ENCODE data around the gene PNLDC1.
A peak's percentile ranks its signal among the peaks of the same experiment; 100 is the strongest.

Gene PNLDC1

DNA sequence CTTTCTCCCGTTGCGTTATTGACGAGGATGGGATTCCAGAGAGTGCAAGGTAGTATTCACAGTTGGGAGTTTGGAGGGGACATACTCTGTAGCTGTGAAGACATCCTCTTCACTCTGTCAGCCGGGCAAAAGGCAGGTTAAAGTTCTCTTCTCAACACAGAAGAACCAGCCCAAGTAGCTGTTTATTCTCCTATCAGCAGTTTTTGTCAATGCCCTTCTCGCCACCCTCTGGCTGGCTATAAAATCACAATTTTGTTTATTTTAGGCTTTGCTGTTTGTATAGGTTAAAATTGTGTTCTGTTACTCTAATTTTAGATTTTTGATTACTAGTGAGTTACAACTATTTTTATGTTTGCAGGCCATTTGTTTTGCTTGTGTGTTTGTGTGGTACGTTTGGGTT lies 52.8 kb downstream of the PNLDC1 start:
- DNase-seq = peak in 1 of 2 experiments; percentile 66

DNA sequence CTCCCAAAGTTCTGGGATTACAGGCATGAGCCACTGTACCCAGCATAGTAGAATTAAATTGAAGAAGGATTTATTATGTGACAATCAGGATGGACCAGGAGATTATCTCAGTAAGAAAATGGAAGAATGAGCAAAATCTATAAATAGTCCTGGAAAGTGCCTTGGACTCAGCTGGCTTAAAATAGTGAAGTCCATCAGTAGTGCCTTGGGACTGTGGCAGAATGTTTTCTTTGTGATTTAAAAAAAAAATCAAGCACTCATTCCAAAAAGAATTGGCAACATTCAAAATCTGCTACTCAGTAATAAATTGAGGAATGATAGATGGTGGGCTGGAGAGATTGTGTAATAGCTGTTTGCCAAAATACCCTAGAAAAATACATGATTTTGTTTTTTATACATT lies 53.7 kb downstream of the PNLDC1 start:
- no peak for DNase-seq

DNA sequence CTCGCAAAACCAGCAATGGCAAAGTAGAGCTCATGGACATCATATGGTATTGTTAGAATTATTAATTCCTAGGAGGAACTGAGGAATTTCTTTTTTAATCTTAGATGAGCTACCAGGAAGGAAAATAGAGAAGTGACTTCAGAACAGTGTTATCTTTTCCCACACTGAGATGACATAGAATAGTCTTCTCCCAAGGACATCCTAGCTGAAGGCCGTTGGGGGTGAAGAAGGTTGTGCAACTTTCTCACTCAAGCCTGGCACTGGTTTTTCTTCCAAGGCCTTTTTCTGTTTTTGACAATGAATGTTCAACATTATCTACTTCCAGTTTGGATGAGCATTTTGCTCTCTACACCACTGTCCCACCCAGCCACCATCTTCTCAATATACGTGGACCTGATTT lies 54.9 kb downstream of the PNLDC1 start:
- DNase-seq = no peak

DNA sequence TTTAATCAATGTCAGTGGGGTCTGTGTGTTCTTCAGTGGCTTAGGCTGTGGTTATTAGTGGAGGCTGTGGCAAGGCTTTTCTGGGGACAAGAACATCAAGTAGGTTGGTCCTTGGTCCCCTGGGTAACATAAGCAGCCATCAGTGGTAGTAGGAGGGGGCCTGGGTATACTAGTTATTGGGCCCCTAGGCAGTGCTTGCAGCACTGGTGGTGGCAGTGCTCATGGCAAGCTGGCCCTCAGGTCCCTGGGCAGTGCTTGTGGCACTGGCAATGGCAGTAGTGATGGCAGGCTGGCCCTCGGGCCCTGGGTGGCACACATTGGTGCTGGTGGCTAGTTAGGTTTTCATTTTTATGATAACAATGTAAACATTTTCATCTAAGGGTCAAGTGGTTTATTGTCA lies 58.2 kb downstream of the PNLDC1 start:
- no peak for DNase-seq

DNA sequence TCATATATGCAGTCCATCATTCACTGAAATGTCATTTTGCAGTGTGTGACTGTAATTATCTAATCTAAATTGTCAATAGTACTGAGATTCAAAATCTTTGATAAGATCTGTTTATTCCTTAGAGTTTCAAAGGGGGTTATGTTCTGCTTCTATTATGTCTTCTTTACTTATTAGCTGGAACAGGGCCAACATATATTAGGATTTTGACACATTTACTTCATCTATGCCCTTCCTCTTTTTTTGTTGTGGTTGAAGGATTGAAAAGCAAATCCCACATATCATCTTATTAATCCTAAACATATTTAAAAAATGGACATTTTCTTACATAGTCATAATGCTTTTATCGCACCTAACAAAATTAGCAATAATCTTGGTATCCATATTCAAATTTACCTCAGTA lies 60.4 kb downstream of the PNLDC1 start:
- DNase-seq = no peak

DNA sequence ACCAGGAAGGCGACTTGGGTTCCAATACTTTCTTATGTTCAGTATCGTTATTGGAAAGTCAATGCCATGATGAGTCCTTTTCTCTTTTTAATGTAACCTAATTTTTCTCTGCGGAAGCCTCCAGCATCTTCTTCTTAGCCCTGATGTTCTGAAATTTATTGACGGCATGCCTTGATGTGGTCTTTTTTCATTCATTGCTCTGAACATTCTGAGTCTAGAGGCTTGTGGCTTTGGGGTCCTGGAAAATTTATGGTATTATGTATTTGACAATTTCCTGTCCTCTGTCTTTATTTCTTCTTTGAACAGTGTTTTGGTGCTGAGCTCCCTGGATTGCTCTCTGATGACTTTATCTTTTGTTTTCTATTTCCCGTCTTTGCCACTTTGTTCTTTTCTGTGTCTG lies 62.0 kb downstream of the PNLDC1 start:
- no peak for DNase-seq

DNA sequence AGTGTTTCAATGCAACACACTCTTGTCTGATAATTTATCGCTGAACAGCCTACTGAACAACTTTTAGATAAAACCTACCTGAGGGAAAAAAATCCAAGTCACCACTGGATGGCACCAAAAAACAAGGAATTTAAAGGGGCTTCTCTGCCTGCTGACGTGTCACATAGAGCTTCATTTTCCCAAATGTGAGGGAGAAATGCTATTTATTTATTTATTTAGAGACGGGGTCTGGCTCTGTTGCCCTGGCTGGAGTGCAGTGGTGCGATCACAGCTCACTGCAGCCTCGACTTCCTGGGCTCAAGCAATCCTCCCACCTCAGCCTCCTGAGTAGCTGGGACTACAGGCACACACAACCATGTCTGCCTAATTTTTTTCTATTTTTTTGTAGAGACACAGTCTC lies 63.3 kb downstream of the PNLDC1 start:
- DNase-seq = peak; percentile 52 to 85

DNA sequence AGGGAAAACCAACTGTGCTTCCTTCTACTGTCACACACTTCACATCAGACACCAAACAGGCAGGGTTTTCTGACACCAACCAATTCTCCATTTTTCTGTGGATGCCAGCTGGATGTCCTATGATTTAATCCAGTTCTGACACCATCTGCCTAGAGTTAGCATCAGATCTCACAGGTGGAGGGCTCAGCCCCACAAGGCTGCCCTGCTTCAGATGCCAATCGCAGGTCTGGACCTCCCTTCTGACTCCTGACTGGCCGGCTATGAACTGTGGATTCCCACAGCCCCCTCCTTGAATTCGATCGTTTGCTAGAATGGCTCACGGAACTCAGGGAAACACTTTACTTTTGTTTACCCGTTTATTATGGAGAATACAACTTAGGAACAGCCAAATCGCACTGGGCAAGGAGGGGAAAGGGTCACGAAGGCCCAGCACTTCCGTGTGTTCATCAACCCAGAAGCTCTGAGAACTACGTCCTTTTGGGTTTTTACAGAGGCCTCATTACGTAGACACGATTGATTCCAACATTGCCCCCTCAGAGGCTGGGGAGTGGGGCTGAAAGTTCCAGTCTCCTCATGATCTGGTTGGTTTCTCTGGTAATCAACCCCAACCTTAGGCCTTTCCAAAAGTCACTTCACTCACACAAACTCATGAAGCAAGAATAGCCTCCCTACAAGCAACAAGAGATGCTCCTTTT lies 65.3 kb downstream of the PNLDC1 start:
- peak; percentile 79 to 91 for DNase-seq

DNA sequence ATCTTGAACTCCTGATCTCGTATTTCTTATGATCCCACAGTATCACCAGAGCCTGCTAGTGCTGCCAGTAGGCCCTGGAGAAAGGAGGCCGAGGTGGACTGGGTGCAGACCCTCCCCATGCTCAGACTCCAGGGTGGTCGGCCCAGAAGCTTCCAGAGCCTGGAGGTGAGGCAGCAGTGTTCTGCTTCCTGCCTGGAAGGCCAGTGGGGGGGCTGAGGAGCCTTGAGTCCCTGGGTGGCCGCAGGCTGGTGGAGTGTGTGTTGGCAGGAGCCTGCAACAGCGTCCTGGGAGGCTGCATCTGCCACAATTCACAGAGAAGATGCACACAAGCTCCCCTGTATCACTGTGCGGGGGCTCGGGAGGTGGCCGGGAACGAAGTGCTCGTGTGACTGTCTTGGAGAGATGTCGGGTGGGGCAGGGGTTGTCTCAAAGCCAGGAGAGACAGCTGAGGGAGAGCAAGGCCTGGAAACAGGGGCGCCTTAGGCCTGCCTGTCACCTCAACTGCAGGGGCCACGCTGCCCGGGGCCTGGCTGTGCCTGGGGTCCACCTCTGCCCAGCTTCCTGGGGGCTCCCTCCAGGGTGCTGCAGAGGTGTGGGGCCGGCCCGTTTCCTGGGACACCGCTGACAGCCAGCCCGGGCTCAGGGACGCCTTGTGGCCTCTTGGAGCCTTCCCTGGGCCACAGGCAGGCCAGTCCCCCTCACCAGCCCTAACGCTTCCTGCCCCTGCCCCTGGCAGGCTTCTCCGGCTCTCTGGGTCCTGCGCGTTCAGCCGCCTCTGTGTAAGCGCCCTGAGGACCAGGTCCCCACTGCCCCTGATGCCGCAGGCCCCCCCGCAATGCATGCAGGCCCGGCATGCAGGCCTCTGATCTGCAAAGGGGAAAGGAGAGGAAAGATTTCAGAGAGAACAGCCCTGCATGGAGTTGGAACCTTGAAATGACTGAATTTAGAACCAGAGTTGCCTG lies 66.5 kb downstream of the PNLDC1 start:
- no peak for DNase-seq

Data from NCI-H524 (cell line).